GM12878 (cell line): ENCODE results near the gene TIPIN. TPM values are rescaled to one million over a fixed set of nuclear protein-coding genes. Genes with fewer than 3 reads are reported as not detected.

Source experiments
- ATAC-seq: fragments of 200-7000 bp; cut with Tn5 transposase; 3 replicates; pipeline ENCODE4 v1.9.1; 2020; ENCODE audit warnings: mild to moderate bottlenecking, moderate library complexity
- BruUV-seq: library from RNA; stranded (reverse); fragments of 400-500 nt; replicated peaks from 2 replicates; lab custom pipeline; 2021; lab: Mats Ljungman, UMichigan
- CTCF ChIA-PET: fragments of 300-600 bp; sonication (Branson Sonifier 250); formaldehyde crosslinking; extraction: SDS; loops from one replicate; lab custom pipeline; 2021; ENCODE audit warnings: inconsistent platforms; lab: Yijun Ruan, JAX
- POLR2A ChIA-PET: fragments of 350-600 bp; formaldehyde crosslinking; extraction: SDS; loops from one replicate; lab custom pipeline; 2021; ENCODE audit warnings: inconsistent platforms; lab: Charles Lee
- RAD21 ChIA-PET: fragments of 300-600 bp; sonication (Branson Sonifier 250); formaldehyde crosslinking; loops from one replicate; lab custom pipeline; 2023; ENCODE audit warnings: antibody characterized with exemption; ENCODE audit not compliant: unreplicated experiment; lab: Charles Lee
- SMC1A ChIA-PET: fragments of 300-600 bp; sonication (Branson Sonifier 250); formaldehyde crosslinking; loops from one replicate; lab custom pipeline; 2023; ENCODE audit not compliant: unreplicated experiment, uncharacterized antibody; lab: Charles Lee
- DNase-seq: peaks from one replicate; pipeline ENCODE4 v3.0.0-alpha.2; 2011; ENCODE audit warnings: low read depth, low spot score
- FAIRE-seq: peaks from 3 replicates; lab custom pipeline; 2011; peaks lifted over from hg19 to GRCh38; lab: Jason Lieb, UNC
- H2AFZ ChIP-seq: 2 replicates; pipeline ENCODE4 v1.6.0; 2011; ENCODE audit warnings: low read depth, low read length, control low read depth; ENCODE audit not compliant: control insufficient read depth
- H3K27ac ChIP-seq: 2 replicates; pipeline ENCODE4 v1.5.1; 2011; ENCODE audit warnings: control low read depth; ENCODE audit not compliant: control insufficient read depth, insufficient read depth
- H3K27me3 ChIP-seq, 2 experiments: replicated peaks in 1 of 2; 2 replicates each; pipeline versions ENCODE4 v1.6.0 to v1.6.1; 2011; ENCODE audit warnings: low read length in 1 of 2; ENCODE audit not compliant: control insufficient read depth in 2 of 2, insufficient read depth in 2 of 2
- H3K36me3 ChIP-seq, 2 experiments: 2 replicates each; pipeline ENCODE4 v1.5.1; 2011; ENCODE audit warnings: low read length in 1 of 2; ENCODE audit not compliant: control insufficient read depth in 2 of 2, insufficient read depth in 2 of 2
- H3K4me1 ChIP-seq: 2 replicates; pipeline ENCODE4 v1.6.1; 2011; ENCODE audit warnings: mild to moderate bottlenecking, low read length, moderate library complexity, mixed read lengths; ENCODE audit not compliant: control insufficient read depth, insufficient read depth
- H3K4me2 ChIP-seq: 2 replicates; pipeline ENCODE4 v1.6.0; 2011; ENCODE audit warnings: control low read depth; ENCODE audit not compliant: control insufficient read depth, insufficient read depth
- H3K4me3 ChIP-seq: fragments of 200-600 bp; sonication (generic); 2 replicates; pipeline ENCODE4 v1.5.1; 2016
- H3K79me2 ChIP-seq: 2 replicates; pipeline ENCODE4 v1.6.0; 2011; ENCODE audit warnings: low read length; ENCODE audit not compliant: control insufficient read depth, insufficient read depth
- H3K9ac ChIP-seq: 2 replicates; pipeline ENCODE4 v1.8.0; 2011; ENCODE audit warnings: low read length, control low read depth, mixed read lengths; ENCODE audit not compliant: control insufficient read depth, insufficient read depth
- H3K9me3 ChIP-seq: replicated peaks from 3 replicates; pipeline ENCODE4 v1.5.1; 2011; ENCODE audit warnings: mild to moderate bottlenecking, low read length; ENCODE audit not compliant: control insufficient read depth, insufficient read depth
- H4K20me1 ChIP-seq: 2 replicates; pipeline ENCODE4 v1.6.0; 2011; ENCODE audit not compliant: control insufficient read depth, insufficient read depth
- EED ChIP-seq: sonication (generic); IDR thresholded peaks from 2 replicates; pipeline ENCODE4 v1.6.1; 2016; ENCODE audit warnings: antibody characterized with exemption, low read depth
- ELK1 ChIP-seq: IDR thresholded peaks from 2 replicates; pipeline ENCODE4 v1.6.1; 2012; ENCODE audit warnings: low read depth, low read length, improper control_type of control experiment
- IRF3 ChIP-seq: fragments of 450-650 bp; IDR thresholded peaks from 2 replicates; pipeline ENCODE4 v1.6.1; 2014; ENCODE audit warnings: mild to moderate bottlenecking
- JUND ChIP-seq: IDR thresholded peaks from 2 replicates; pipeline ENCODE4 v1.6.1; 2012; ENCODE audit warnings: low read depth, mild to moderate bottlenecking, low read length, improper control_type of control experiment, moderate library complexity
- POU2F2 ChIP-seq: IDR thresholded peaks from 3 replicates; pipeline ENCODE4 v1.6.1; 2011; ENCODE audit warnings: low read depth, mild to moderate bottlenecking, low read length, borderline replicate concordance
- RCOR1 ChIP-seq: conservative IDR thresholded peaks from 2 replicates; pipeline ENCODE4 v1.6.1; 2012; ENCODE audit warnings: low read depth, low read length, improper control_type of control experiment
- SMC3 ChIP-seq: IDR thresholded peaks from 2 replicates; pipeline ENCODE4 v1.6.1; 2011; ENCODE audit warnings: low read length, improper control_type of control experiment, borderline replicate concordance
- ZNF622 ChIP-seq: fragments of 450-650 bp; IDR thresholded peaks from 2 replicates; pipeline ENCODE4 v1.6.1; 2017; ENCODE audit warnings: mild to moderate bottlenecking, inconsistent platforms
- WGBS: methylation state at CpG from one replicate; pipeline ENCODE4 v1.1.6; 2016; ENCODE audit warnings: low lambda C conversion rate; ENCODE audit not compliant: insufficient replicate concordance, insufficient coverage; ENCODE audit errors: missing lambda C conversion rate; 5-methylcytosine and 5-hydroxymethylcytosine counted together
- in situ Hi-C: fragments of 300-500 bp; cut with MboI; formaldehyde crosslinking; loops from 9 replicates; pipeline ENCODE4 v1.14.3; 2018; ENCODE audit warnings: mixed read lengths
- intact Hi-C: fragments of 100-400 bp; cut with micrococcal nuclease; formaldehyde crosslinking; loops from one replicate; pipeline ENCODE4 v1.14.2; 2022; ENCODE audit not compliant: unreplicated experiment
- polyA plus RNA-seq, 11 experiments: library from polyadenylated mRNA; depleted of rRNA in 4 of 11; unstranded in 6 of 11; stranded (reverse) in 5 of 11; fragments of >200 nt; fragmentation: Nextera tagmentation in 4 of 11; fragmentation: Illumina TruSeq in 1 of 11; extraction: Ambion mirVana in 4 of 11; extraction: Trizol in 1 of 11; gene quantifications; 1 replicate in 1 of 11; 2 replicates in 10 of 11; pipeline versions ENCODE4 v1.2.1 to v1.2.3, GENCODE V29; 2011 to 2016; ENCODE audit warnings: inconsistent platforms in 2 of 11, missing spikeins in 2 of 11, low read depth in 1 of 11
- total RNA-seq, 4 experiments: library from RNA; depleted of rRNA in 3 of 4; stranded (reverse); fragments of >200 nt in 3 of 4; fragmentation: Illumina TruSeq in 1 of 4; extraction: Trizol in 1 of 4; gene quantifications; 2 replicates each; pipeline versions ENCODE4 v1.2.1 to v1.2.3, GENCODE V29; 2013 to 2021

Gene TIPIN
- total and polyA plus RNA-seq, 10 of the 15 experiments (the other 5 are each of a cell fraction or from before 2014, with no cell fraction given): 21.1 to 69.2 (median 47.0) TPM

GRCh38 chr15:66302489-66303278, 53.8 kb downstream of the TIPIN start (continued):
- TF ChIP-seq JUND: no peak
- TF ChIP-seq EED: no peak

GRCh38 chr15:66298803-66299251, 57.7 kb downstream of the TIPIN start:
- CTCF ChIA-PET: no interaction called here
- RAD21 ChIA-PET: no interaction called here

More at GRCh38 chr15:66298803-66299251, 57.7 kb downstream of the TIPIN start:
- ATAC-seq: no peak
- 97% methylated on average over 4 of the region's 4 CpGs for WGBS
- Histone ChIP-seq H3K4me2 (no peak overlapping the region), H3K36me3 (peaks cover 0 to 3% of the 10 kb centered on the region in 2 experiments; a peak in 1 of 4 replicates), H3K9ac (no peak overlapping the region), H4K20me1 (no peaks in the 10 kb centered on the region), H3K79me2 (peaks cover 27% of the 10 kb centered on the region), H3K4me1 (peaks cover 3% of the 10 kb centered on the region; the same call in 1 of the 2 replicates), H2AFZ (no peak overlapping the region), H3K4me3 (no peak overlapping the region), H3K27me3 (no peaks in the 10 kb centered on the region), H3K27ac (no peak overlapping the region), H3K9me3 (no peaks in the 10 kb centered on the region)
- TF ChIP-seq SMC3 (no peak), POU2F2 (no peak), RCOR1 (no peak), ZNF622 (no peak), IRF3 (no peak), ELK1 (no peak)
- no TSS peak for BruUV-seq
- ChIA-PET POLR2A (no interaction called here), SMC1A (no interaction called here)
- no peak for FAIRE-seq
- intact Hi-C loops (no loop called here), in situ Hi-C loops (no loop called here)
- no peak for DNase-seq
